T-helper 1 cell (primary cell): ENCODE data around the gene KIFAP3.
"Not testable (repeated sequence)": the region's sequence is repeated elsewhere in the genome, so short reads cannot be mapped to it uniquely, and the experiment has no call there.

ENCODE experiments used
- DNase-seq, 5 donors: peaks; one replicate each; pipeline ENCODE4 v3.0.0-alpha.2; 2012 to 2020

Gene KIFAP3

GRCh38 chr1:169921080-169921479 lies 153.4 kb downstream of the KIFAP3 start:
- no peak for DNase-seq

GRCh38 chr1:169918927-169919326 lies 155.6 kb downstream of the KIFAP3 start:
- DNase-seq, result no peak

GRCh38 chr1:169918220-169918619 lies 156.3 kb downstream of the KIFAP3 start:
- not testable (repeated sequence) for DNase-seq

- DNase-seq, result no peak
These were observed 159.3 kb downstream of the KIFAP3 start for GRCh38 chr1:169915150-169915549.

- peak in 1 of 5 donors; percentile 19 for DNase-seq
These were observed 160.0 kb downstream of the KIFAP3 start for GRCh38 chr1:169914531-169914930.

- DNase-seq, result no peak
These were observed 165.0 kb downstream of the KIFAP3 start for GRCh38 chr1:169909499-169909898.

GRCh38 chr1:169906938-169907337 lies 167.6 kb downstream of the KIFAP3 start:
- no peak for DNase-seq

- DNase-seq, result no peak
These were observed 169.7 kb downstream of the KIFAP3 start for GRCh38 chr1:169904834-169905233.

GRCh38 chr1:169902751-169903150 lies 171.7 kb downstream of the KIFAP3 start:
- DNase-seq, result peak in 1 of 5 donors; percentile 9

GRCh38 chr1:169901115-169901514 lies 173.4 kb downstream of the KIFAP3 start:
- no peak for DNase-seq

- DNase-seq, result no peak
These were observed 173.9 kb downstream of the KIFAP3 start for GRCh38 chr1:169900571-169900970.

GRCh38 chr1:169899519-169900217 lies 174.8 kb downstream of the KIFAP3 start:
- no peak for DNase-seq

GRCh38 chr1:169896013-169896412 lies 178.5 kb downstream of the KIFAP3 start:
- no peak for DNase-seq

GRCh38 chr1:169894424-169895145 lies 179.9 kb downstream of the KIFAP3 start:
- DNase-seq, result no peak

- peak; percentile 79 to 97 (median 86) for DNase-seq
These were observed 180.7 kb downstream of the KIFAP3 start, which contains the start of gene SCYL3 for GRCh38 chr1:169893645-169894423. Gene SCYL3, minus strand, starts transcription at chr1:169893896. Its CDS starts 5,056 bp downstream, at chr1:169888840.

- DNase-seq, result peak in 1 of 5 donors; percentile 17
These were observed 181.4 kb downstream of the KIFAP3 start for GRCh38 chr1:169892927-169893644.

- no peak for DNase-seq
These were observed 182.1 kb downstream of the KIFAP3 start for GRCh38 chr1:169892176-169892926.

GRCh38 chr1:169891539-169891885 lies 183.0 kb downstream of the KIFAP3 start:
- no peak for DNase-seq

GRCh38 chr1:169890761-169891538 lies 183.5 kb downstream of the KIFAP3 start:
- peak in 3 of 5 donors; percentile 20 to 75 (median 29) for DNase-seq

GRCh38 chr1:169889871-169890270 lies 184.6 kb downstream of the KIFAP3 start:
- DNase-seq, result no peak

GRCh38 chr1:169886931-169887330 lies 187.6 kb downstream of the KIFAP3 start:
- DNase-seq, result no peak
